IMR-90 (cell line): ENCODE data around the gene CAMKMT. TPM values are rescaled to one million over a fixed set of nuclear protein-coding genes. Genes with fewer than 3 reads are reported as not detected.

Experiments
- ATAC-seq: fragments of 200-7000 bp; cut with Tn5 transposase; 2 replicates; pipeline ENCODE4 v1.9.1; 2020; ENCODE audit warnings: low read depth, mild to moderate bottlenecking, moderate library complexity
- BruUV-seq: library from RNA; stranded (reverse); fragments of 400-500 nt; replicated peaks from 2 replicates; lab custom pipeline; 2021; lab: Mats Ljungman, UMichigan
- CTCF ChIA-PET: fragments of 300-600 bp; formaldehyde crosslinking; extraction: SDS; loops from one replicate; lab custom pipeline; 2021; ENCODE audit warnings: antibody characterized with exemption; lab: Yijun Ruan, JAX
- POLR2A ChIA-PET: fragments of 300-600 bp; sonication (Branson Sonifier 250); formaldehyde crosslinking; loops from one replicate; lab custom pipeline; 2022; ENCODE audit warnings: antibody characterized with exemption; ENCODE audit not compliant: unreplicated experiment; lab: Charles Lee
- DNase-seq: peaks from one replicate; pipeline ENCODE4 v3.0.0; 2013
- H2AFZ ChIP-seq: replicated peaks from 2 replicates; pipeline ENCODE3; 2013; ENCODE audit warnings: low read length, mild to moderate bottlenecking; ENCODE audit not compliant: poor library complexity
- H2AK5ac ChIP-seq: 2 replicates; pipeline ENCODE4 v1.6.1; 2013; ENCODE audit warnings: low read depth, low read length, inconsistent platforms
- H2AK9ac ChIP-seq: replicated peaks from 2 replicates; pipeline ENCODE3; 2013; ENCODE audit warnings: mild to moderate bottlenecking, low read depth, low read length, moderate library complexity; ENCODE audit not compliant: poor library complexity
- H2BK120ac ChIP-seq: 2 replicates; pipeline ENCODE4 v1.6.1; 2013; ENCODE audit warnings: low read depth, low read length, inconsistent platforms
- H2BK15ac ChIP-seq: 3 replicates; pipeline ENCODE4 v1.6.1; 2013; ENCODE audit warnings: low read depth, low read length, inconsistent platforms
- H2BK20ac ChIP-seq: 2 replicates; pipeline ENCODE4 v1.6.1; 2013; ENCODE audit warnings: low read depth, mild to moderate bottlenecking, inconsistent platforms, low read length, moderate library complexity
- H2BK5ac ChIP-seq: 2 replicates; pipeline ENCODE4 v1.6.1; 2013; ENCODE audit warnings: mild to moderate bottlenecking, low read depth, low read length, inconsistent platforms; ENCODE audit not compliant: poor library complexity, severe bottlenecking
- H3K14ac ChIP-seq: replicated peaks from 2 replicates; pipeline ENCODE4 v1.6.1; 2013; ENCODE audit warnings: low read depth, low read length, inconsistent platforms
- H3K18ac ChIP-seq: 2 replicates; pipeline ENCODE4 v1.6.1; 2013; ENCODE audit warnings: low read depth, low read length, control low read depth
- H3K23ac ChIP-seq: 2 replicates; pipeline ENCODE4 v1.6.1; 2013; ENCODE audit warnings: low read depth, low read length, inconsistent platforms
- H3K27ac ChIP-seq: 2 replicates; pipeline ENCODE4 v1.5.1; 2013; ENCODE audit warnings: mild to moderate bottlenecking, control low read depth, low read length; ENCODE audit not compliant: insufficient read depth
- H3K27me3 ChIP-seq: 2 replicates; pipeline ENCODE4 v1.6.1; 2013; ENCODE audit warnings: low read length; ENCODE audit not compliant: control insufficient read depth, insufficient read depth
- H3K36me3 ChIP-seq: 2 replicates; pipeline ENCODE4 v1.6.1; 2013; ENCODE audit warnings: low read length, mixed read lengths; ENCODE audit not compliant: control insufficient read depth, insufficient read depth
- H3K4ac ChIP-seq: 2 replicates; pipeline ENCODE4 v1.6.1; 2013; ENCODE audit warnings: low read depth, low read length, inconsistent platforms
- H3K4me1 ChIP-seq: 2 replicates; pipeline ENCODE4 v1.6.1; 2013; ENCODE audit warnings: low read length, mixed read lengths; ENCODE audit not compliant: control insufficient read depth, insufficient read depth
- H3K4me2 ChIP-seq: 2 replicates; pipeline ENCODE4 v1.6.1; 2013; ENCODE audit warnings: low read depth, mild to moderate bottlenecking, control low read depth, low read length, moderate library complexity
- H3K4me3 ChIP-seq: 2 replicates; pipeline ENCODE4 v1.5.1; 2013; ENCODE audit warnings: low read depth, mild to moderate bottlenecking, control low read depth, low read length, moderate library complexity; ENCODE audit not compliant: insufficient read depth
- H3K56ac ChIP-seq: 2 replicates; pipeline ENCODE4 v1.6.1; 2013; ENCODE audit warnings: low read length, inconsistent platforms; ENCODE audit not compliant: insufficient read depth; ENCODE audit errors: extremely low read depth
- H3K79me1 ChIP-seq, 2 experiments: 2 replicates each; pipeline ENCODE4 v1.6.1; 2013; ENCODE audit warnings: low read length in 2 of 2, inconsistent platforms in 1 of 2, low read depth in 1 of 2
- H3K9ac ChIP-seq: 2 replicates; pipeline ENCODE4 v1.6.1; 2013; ENCODE audit warnings: low read depth, low read length, control low read depth
- H3K9me1 ChIP-seq: 2 replicates; pipeline ENCODE4 v1.6.1; 2013; ENCODE audit warnings: low read length, inconsistent platforms; ENCODE audit not compliant: insufficient read depth
- H3K9me3 ChIP-seq: 2 replicates; pipeline ENCODE4 v1.6.1; 2013; ENCODE audit warnings: low read length; ENCODE audit not compliant: control insufficient read depth, insufficient read depth
- H4K20me1 ChIP-seq: 2 replicates; pipeline ENCODE4 v1.6.1; 2013; ENCODE audit warnings: low read length, inconsistent platforms; ENCODE audit not compliant: insufficient read depth
- H4K5ac ChIP-seq: 2 replicates; pipeline ENCODE4 v1.6.1; 2013; ENCODE audit warnings: mild to moderate bottlenecking, low read depth, low read length, control low read depth
- H4K8ac ChIP-seq, 2 experiments: 2 replicates each; pipeline ENCODE4 v1.6.1; 2013; ENCODE audit warnings: low read depth in 2 of 2, low read length in 2 of 2, control low read depth in 1 of 2, inconsistent platforms in 1 of 2
- H4K91ac ChIP-seq: 2 replicates; pipeline ENCODE4 v1.6.1; 2013; ENCODE audit warnings: low read depth, low read length, inconsistent platforms; ENCODE audit not compliant: insufficient read depth
- BHLHE40 ChIP-seq: fragments of 150-350 bp; IDR thresholded peaks from 2 replicates; pipeline ENCODE4 v1.6.1; 2016; ENCODE audit warnings: mild to moderate bottlenecking, low read depth, low read length
- CTCF ChIP-seq: conservative IDR thresholded peaks from 2 replicates; pipeline ENCODE4 v1.5.1; 2012; ENCODE audit warnings: mild to moderate bottlenecking, low read depth, low read length, improper control_type of control experiment
- FOS ChIP-seq: fragments of 150-350 bp; IDR thresholded peaks from 2 replicates; pipeline ENCODE4 v1.6.1; 2016; ENCODE audit warnings: low read depth, low read length
- MAFK ChIP-seq: IDR thresholded peaks from 2 replicates; pipeline ENCODE4 v1.6.1; 2012; ENCODE audit warnings: low read depth, low read length, improper control_type of control experiment
- MAZ ChIP-seq: IDR thresholded peaks from 2 replicates; pipeline ENCODE4 v1.6.1; 2012; ENCODE audit warnings: low read depth, mild to moderate bottlenecking, low read length, improper control_type of control experiment, moderate library complexity, borderline replicate concordance
- MXI1 ChIP-seq: IDR thresholded peaks from 2 replicates; pipeline ENCODE4 v1.6.1; 2012; ENCODE audit warnings: low read depth, mild to moderate bottlenecking, low read length, moderate library complexity, borderline replicate concordance
- RCOR1 ChIP-seq: IDR thresholded peaks from 2 replicates; pipeline ENCODE4 v1.6.1; 2012; ENCODE audit warnings: mild to moderate bottlenecking, low read length, improper control_type of control experiment; ENCODE audit not compliant: insufficient replicate concordance
- RFX5 ChIP-seq: IDR thresholded peaks from 2 replicates; pipeline ENCODE4 v1.8.0; 2012; ENCODE audit warnings: low read depth, mild to moderate bottlenecking, low read length, moderate library complexity
- SMC3 ChIP-seq: fragments of 150-350 bp; IDR thresholded peaks from 2 replicates; pipeline ENCODE4 v1.6.1; 2016; ENCODE audit warnings: low read depth, mild to moderate bottlenecking, antibody characterized with exemption, low read length, moderate library complexity
- USF2 ChIP-seq: fragments of 150-350 bp; IDR thresholded peaks from 2 replicates; pipeline ENCODE4 v1.6.1; 2017; ENCODE audit warnings: mild to moderate bottlenecking, antibody characterized with exemption, low read length, low read depth
- WGBS, 2 experiments: methylation state at CpG; one replicate each; pipeline versions ENCODE4 v1.1.5 to v1.1.7; 2013; ENCODE audit warnings: missing lambda C conversion rate in 2 of 2; ENCODE audit not compliant: insufficient read length in 1 of 2; ENCODE audit errors: extremely low coverage in 2 of 2; 5-methylcytosine and 5-hydroxymethylcytosine counted together
- dilution Hi-C: fragments of 300-500 bp; cut with HindIII; formaldehyde crosslinking; loops from one replicate; pipeline ENCODE4 v1.14.3; 2018; ENCODE audit warnings: low sequenced_read_pairs; ENCODE audit not compliant: unreplicated experiment
- in situ Hi-C: fragments of 300-500 bp; cut with MboI; formaldehyde crosslinking; loops from 3 replicates; pipeline ENCODE4 v1.14.3; 2019; ENCODE audit warnings: low sequenced_read_pairs, inconsistent platforms, mixed read lengths
- intact Hi-C: fragments of 100-400 bp; cut with micrococcal nuclease; formaldehyde crosslinking; loops from 2 replicates; pipeline ENCODE4 v1.10.0; 2022
- polyA plus RNA-seq, 3 experiments: library from polyadenylated mRNA; depleted of rRNA; stranded (reverse); fragments of >200 nt; gene quantifications; 2 replicates each; pipeline ENCODE4 v1.2.3, GENCODE V29; 2012; ENCODE audit warnings: low replicate concordance in 1 of 3
- total RNA-seq: library from RNA; depleted of rRNA; stranded (reverse); fragments of >200 nt; gene quantifications from 2 replicates; pipeline ENCODE4 v1.2.3, GENCODE V29; 2012

CAMKMT gene
- total and polyA plus RNA-seq, 2 of the 4 experiments (the other 2 are of a cell fraction), result 4.4 to 6.8 TPM

- H2BK20ac ChIP-seq, result no peak overlapping the region
- TF ChIP-seq RFX5 (no peak), MAZ (no peak), CTCF (no peak), USF2 (no peak), MAFK (no peak), RCOR1 (no peak), MXI1 (no peak), FOS (no peak), BHLHE40 (no peak), SMC3 (no peak)
- POLR2A ChIA-PET, result no interaction called here
Measured at GRCh38 chr2:44612276-44612675, 250.5 kb downstream of the CAMKMT start.

More at GRCh38 chr2:44612276-44612675, 250.5 kb downstream of the CAMKMT start:
- intact Hi-C loops, result no loop called here
- H2BK5ac ChIP-seq, result no peak overlapping the region
- no peaks in the 10 kb centered on the region for H3K36me3 ChIP-seq
- no peak overlapping the region for H2BK120ac ChIP-seq
- no peak overlapping the region for H3K4me2 ChIP-seq
- peaks cover 2% of the 10 kb centered on the region; the same call in 1 of the 2 replicates for H3K27me3 ChIP-seq
- no peak overlapping the region for H3K27ac ChIP-seq
- no peaks in the 10 kb centered on the region for H4K20me1 ChIP-seq
- H2AFZ ChIP-seq, result no peak overlapping the region
- no peak overlapping the region for H2AK5ac ChIP-seq
- H4K5ac ChIP-seq, result no peak overlapping the region
- BruUV-seq, result no TSS peak
- no peak overlapping the region for H2BK15ac ChIP-seq
- no peaks in the 10 kb centered on the region for H3K9me3 ChIP-seq
- no peak overlapping the region for H4K8ac ChIP-seq
- H3K4me1 ChIP-seq, result no peaks in the 10 kb centered on the region
- no CpG with 5 or more reads among the region's 1 CpG for WGBS, 2 experiments
- H3K4me3 ChIP-seq, result no peak overlapping the region
- H3K9me1 ChIP-seq, result no peaks in the 10 kb centered on the region
- H2AK9ac ChIP-seq, result no peak overlapping the region
- no peak overlapping the region for H3K9ac ChIP-seq
- no peaks in the 10 kb centered on the region for H3K79me1 ChIP-seq
- no peak overlapping the region for H3K4ac ChIP-seq
- ATAC-seq, result no peak
- DNase-seq, result no peak
- H3K56ac ChIP-seq, result no peak overlapping the region
- dilution Hi-C loops, result no loop called here
- in situ Hi-C loops, result no loop called here
- CTCF ChIA-PET, result interaction anchor here (0.6 kb wide), 1 partner anchor 260 kb away, joined by 3 read pairs; no protein-coding TSS in a partner anchor
- H3K14ac ChIP-seq, result no peak overlapping the region
- no peak overlapping the region for H3K23ac ChIP-seq
- no peak overlapping the region for H4K91ac ChIP-seq
- H3K18ac ChIP-seq, result no peak overlapping the region
